Stomach (tissue), 4 donors: ENCODE measurements around the gene STAC2.

ENCODE experiments used
- CTCF ChIP-seq, 7 experiments: fragments of 450-650 bp in 4 of 7; fragments of 200-600 bp in 3 of 7; sonication (generic) in 3 of 7; IDR thresholded peaks; one replicate each; pipeline ENCODE4 v1.5.1; 2016 to 2019; ENCODE audit warnings: antibody characterized with exemption in 7 of 7, control low read depth in 2 of 7, mild to moderate bottlenecking in 1 of 7
- POLR2AphosphoS5 ChIP-seq, 3 donors: sonication (generic); formaldehyde crosslinking; IDR thresholded peaks; one replicate each; pipeline ENCODE4 v1.6.1; 2016; ENCODE audit warnings: antibody characterized with exemption in 3 of 3

GRCh38 chr17:39205112-39205526 lies 20.6 kb downstream of the STAC2 start:
- no peak for TF ChIP-seq CTCF (IDR thresholded peaks at IDR 0.05)
- no peak for TF ChIP-seq POLR2AphosphoS5 (IDR thresholded peaks at IDR 0.05)
